Raji (cell line): Measurements from ENCODE around the gene MAP3K15.

Experiments used
- POLR2A ChIP-seq: IDR thresholded peaks from 2 replicates; pipeline ENCODE4 v1.6.1; 2011; ENCODE audit warnings: low read depth, low read length, control low read depth; ENCODE audit not compliant: insufficient read depth

The MAP3K15 gene, protein sequence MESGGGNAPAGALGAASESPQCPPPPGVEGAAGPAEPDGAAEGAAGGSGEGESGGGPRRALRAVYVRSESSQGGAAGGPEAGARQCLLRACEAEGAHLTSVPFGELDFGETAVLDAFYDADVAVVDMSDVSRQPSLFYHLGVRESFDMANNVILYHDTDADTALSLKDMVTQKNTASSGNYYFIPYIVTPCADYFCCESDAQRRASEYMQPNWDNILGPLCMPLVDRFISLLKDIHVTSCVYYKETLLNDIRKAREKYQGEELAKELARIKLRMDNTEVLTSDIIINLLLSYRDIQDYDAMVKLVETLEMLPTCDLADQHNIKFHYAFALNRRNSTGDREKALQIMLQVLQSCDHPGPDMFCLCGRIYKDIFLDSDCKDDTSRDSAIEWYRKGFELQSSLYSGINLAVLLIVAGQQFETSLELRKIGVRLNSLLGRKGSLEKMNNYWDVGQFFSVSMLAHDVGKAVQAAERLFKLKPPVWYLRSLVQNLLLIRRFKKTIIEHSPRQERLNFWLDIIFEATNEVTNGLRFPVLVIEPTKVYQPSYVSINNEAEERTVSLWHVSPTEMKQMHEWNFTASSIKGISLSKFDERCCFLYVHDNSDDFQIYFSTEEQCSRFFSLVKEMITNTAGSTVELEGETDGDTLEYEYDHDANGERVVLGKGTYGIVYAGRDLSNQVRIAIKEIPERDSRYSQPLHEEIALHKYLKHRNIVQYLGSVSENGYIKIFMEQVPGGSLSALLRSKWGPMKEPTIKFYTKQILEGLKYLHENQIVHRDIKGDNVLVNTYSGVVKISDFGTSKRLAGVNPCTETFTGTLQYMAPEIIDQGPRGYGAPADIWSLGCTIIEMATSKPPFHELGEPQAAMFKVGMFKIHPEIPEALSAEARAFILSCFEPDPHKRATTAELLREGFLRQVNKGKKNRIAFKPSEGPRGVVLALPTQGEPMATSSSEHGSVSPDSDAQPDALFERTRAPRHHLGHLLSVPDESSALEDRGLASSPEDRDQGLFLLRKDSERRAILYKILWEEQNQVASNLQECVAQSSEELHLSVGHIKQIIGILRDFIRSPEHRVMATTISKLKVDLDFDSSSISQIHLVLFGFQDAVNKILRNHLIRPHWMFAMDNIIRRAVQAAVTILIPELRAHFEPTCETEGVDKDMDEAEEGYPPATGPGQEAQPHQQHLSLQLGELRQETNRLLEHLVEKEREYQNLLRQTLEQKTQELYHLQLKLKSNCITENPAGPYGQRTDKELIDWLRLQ (N-terminal part only)

GRCh38 chrX:19514791-19515614, at the start of gene MAP3K15:
MAP3K15 (minus strand) TSS chrX:19515508; CDS start chrX:19515261, 247 bp downstream.
- no peak for TF ChIP-seq POLR2A

DNA sequence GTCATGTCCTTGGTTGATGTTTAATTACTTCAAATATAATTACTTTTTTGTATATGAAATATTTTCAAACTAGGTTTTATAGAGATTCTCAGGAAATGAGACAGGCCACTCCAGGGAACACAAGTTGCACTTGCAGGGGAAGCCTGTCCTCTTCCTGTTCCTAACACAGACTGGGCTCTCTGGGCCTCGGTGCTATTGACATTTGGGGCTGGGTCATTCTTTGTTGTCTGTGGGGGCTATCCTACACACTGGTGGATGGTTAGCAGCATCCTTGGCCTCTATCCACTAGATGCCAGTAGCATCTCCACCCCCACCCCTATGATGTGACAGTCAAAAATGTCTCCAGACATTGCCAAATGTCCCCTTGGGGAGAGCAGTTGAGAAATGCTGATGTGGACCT, 49.3 kb upstream of the MAP3K15 start:
- TF ChIP-seq POLR2A, result no peak

DNA sequence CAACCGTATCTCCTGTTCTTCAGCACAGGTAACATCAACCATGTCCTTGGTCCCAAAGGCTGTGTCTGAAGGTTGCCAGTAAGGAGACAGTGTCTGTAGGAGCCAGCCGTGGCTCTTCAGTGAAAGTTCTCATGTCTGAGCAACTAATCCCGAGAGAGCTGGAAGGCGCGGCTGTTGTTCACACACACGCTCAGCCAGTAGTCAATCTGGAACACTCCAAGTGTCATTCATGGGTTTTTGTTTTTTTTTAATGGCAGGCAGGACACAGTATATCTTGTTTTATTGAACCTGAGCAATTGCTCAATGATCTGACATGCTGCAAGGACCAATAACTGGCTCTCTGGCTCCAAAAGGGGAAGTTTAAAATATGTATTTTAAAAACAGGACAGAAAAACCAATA, 48.4 kb upstream of the MAP3K15 start:
- TF ChIP-seq POLR2A, result no peak

GRCh38 chrX:19563327-19563726, 48.0 kb upstream of the MAP3K15 start:
- no peak for TF ChIP-seq POLR2A

DNA sequence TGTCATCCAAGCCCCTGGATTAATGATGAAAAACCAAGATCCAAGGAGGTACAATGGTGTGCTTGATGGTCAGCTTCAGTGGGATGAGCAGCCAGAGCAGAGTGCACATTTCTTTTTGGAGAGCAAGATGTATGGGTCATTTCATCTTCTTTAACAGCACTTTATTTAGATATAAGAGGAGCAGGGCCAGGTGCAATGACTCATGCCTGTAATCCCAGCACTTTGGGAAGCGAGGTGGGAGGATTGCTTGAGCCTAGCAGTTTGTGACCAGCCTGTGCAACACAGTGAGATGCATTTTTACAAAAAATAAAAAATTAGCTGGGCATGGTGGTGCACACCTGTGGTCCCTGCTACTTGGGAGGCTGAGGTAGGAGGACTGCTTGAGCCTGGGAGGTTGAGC, 45.3 kb upstream of the MAP3K15 start:
- no peak for TF ChIP-seq POLR2A

GRCh38 chrX:19557822-19558221, 42.5 kb upstream of the MAP3K15 start:
- TF ChIP-seq POLR2A, result no peak

DNA sequence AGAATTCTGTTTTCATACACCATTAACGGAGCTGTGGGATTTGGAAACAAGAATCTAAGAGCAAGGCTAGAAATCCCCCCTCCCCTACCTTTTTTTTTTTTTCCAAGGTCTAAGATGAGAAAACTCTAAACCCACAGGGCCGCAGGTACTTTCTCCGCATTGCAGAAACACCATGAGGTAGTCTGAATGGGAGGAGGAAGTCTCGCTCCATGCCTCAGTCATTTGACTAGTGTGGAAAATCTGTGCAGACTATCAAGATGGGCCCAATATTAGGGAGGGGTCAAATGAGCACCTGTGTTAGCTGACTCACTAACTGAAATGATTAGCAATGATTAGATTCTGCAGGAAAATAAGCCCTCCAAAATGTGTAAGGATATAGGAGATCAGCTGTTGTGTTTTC, 40.9 kb upstream of the MAP3K15 start:
- TF ChIP-seq POLR2A, result no peak

DNA sequence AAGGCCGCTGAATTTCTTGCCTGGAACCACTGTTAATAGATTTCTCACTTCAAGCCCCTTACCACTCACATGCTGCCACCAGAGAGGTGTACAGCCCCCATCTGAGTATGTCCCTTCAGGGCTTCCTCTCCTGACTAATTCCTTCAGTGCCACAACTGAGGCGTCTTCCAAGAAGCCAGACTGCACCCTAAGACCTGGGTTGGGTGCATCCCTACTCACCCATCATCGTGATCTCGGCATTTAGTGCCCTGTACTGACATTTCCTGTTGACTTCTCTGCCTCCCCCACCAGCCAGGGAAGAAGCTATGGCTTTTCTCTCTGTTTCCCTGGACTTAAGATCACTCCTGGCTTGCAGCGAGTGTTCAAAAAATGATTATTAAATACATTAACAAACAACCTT, 40.4 kb upstream of the MAP3K15 start:
- TF ChIP-seq POLR2A, result no peak

- no peak for TF ChIP-seq POLR2A
These were observed 39.9 kb upstream of the MAP3K15 start for GRCh38 chrX:19555236-19555635.

GRCh38 chrX:19554786-19555185, 39.5 kb upstream of the MAP3K15 start:
- no peak for TF ChIP-seq POLR2A

GRCh38 chrX:19552793-19553192, 37.5 kb upstream of the MAP3K15 start:
- no peak for TF ChIP-seq POLR2A

- TF ChIP-seq POLR2A, result no peak
These were observed 34.5 kb upstream of the MAP3K15 start for GRCh38 chrX:19549838-19550237.

DNA sequence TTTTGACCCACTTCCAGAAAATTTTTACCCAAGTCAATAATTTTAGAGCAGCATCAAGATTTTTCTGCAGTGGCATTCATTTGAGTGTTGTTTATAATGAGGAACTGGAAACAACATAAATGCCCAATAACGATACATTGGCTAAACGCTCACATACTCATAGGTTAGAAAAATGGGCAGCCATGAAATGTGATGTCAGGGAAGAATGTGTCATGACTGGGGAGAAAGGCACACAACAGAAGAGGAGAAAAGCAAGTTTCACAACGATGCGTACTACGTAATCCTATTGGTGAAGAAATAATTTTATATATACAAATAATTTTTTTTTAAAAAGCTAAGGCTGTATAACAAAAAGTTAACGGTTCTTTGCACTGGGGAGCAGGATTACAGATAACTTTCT, 33.6 kb upstream of the MAP3K15 start:
- TF ChIP-seq POLR2A, result no peak

DNA sequence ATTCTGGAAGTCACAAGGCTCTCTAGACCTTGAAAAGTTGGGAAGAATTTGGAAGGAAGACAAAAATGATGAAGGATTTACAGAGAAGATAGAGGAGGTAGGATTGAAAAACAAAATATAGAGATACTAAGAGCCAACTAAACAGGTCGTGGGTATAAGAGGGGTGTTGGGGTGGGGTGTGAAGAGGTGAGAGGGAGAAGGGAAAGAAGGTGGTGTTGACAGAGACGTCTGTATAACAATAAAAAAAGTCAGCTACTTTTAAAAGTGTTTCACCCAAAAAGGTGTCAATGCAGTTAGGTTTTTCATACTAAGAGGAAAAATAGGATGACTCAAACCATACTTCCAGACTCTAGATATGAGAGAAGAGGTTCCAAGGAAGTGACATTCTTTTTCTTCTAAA, 33.0 kb upstream of the MAP3K15 start:
- TF ChIP-seq POLR2A, result no peak
